Measurements from ENCODE around the gene CDHR3.
A peak's percentile ranks its signal among the peaks of the same experiment; 100 is the strongest.
"Not testable (repeated sequence)": the region's sequence is repeated elsewhere in the genome, so short reads cannot be mapped to it uniquely, and the experiment has no call there.

The CDHR3 gene

GRCh38 chr7:105999256-105999655 is 36.2 kb downstream of the CDHR3 start:
- no peak for DNase-seq

GRCh38 chr7:106001196-106001595 is 38.1 kb downstream of the CDHR3 start:
- DNase-seq: no peak

GRCh38 chr7:106001886-106002285 is 38.8 kb downstream of the CDHR3 start:
- no peak for DNase-seq

- no peak for DNase-seq
Measured at GRCh38 chr7:106003525-106004064, 40.5 kb downstream of the CDHR3 start.

GRCh38 chr7:106006906-106007305 is 43.8 kb downstream of the CDHR3 start:
- no peak for DNase-seq

GRCh38 chr7:106007796-106008195 is 44.7 kb downstream of the CDHR3 start:
- not testable (repeated sequence) for DNase-seq

GRCh38 chr7:106009503-106010226 is 46.6 kb downstream of the CDHR3 start:
- DNase-seq: peak; percentile 99

GRCh38 chr7:106010331-106010730 is 47.3 kb downstream of the CDHR3 start:
- DNase-seq: no peak

- DNase-seq: no peak
Measured at GRCh38 chr7:106010866-106011265, 47.8 kb downstream of the CDHR3 start.

GRCh38 chr7:106012184-106012583 is 49.1 kb downstream of the CDHR3 start:
- no peak for DNase-seq

GRCh38 chr7:106012935-106013439 is 49.9 kb downstream of the CDHR3 start:
- DNase-seq: peak; percentile 60

- DNase-seq: no peak
Measured at GRCh38 chr7:106015381-106016218, 52.5 kb downstream of the CDHR3 start.

- no peak for DNase-seq
Measured at GRCh38 chr7:106016331-106016730, 53.3 kb downstream of the CDHR3 start.

- DNase-seq: no peak
Measured at GRCh38 chr7:106017657-106018056, 54.6 kb downstream of the CDHR3 start.

- peak; percentile 64 for DNase-seq
Measured at GRCh38 chr7:106018566-106019469, 55.8 kb downstream of the CDHR3 start.

- DNase-seq: no peak
Measured at GRCh38 chr7:106019470-106019820, 56.4 kb downstream of the CDHR3 start.

- peak; percentile 30 for DNase-seq
Measured at GRCh38 chr7:106021151-106022067, 58.3 kb downstream of the CDHR3 start.

- DNase-seq: peak; percentile 65
Measured at GRCh38 chr7:106022193-106022821, 59.2 kb downstream of the CDHR3 start.

GRCh38 chr7:106023369-106024322 is 60.6 kb downstream of the CDHR3 start:
- DNase-seq: no peak

- no peak for DNase-seq
Measured at GRCh38 chr7:106026101-106026500, 63.0 kb downstream of the CDHR3 start.
